ENCODE data around the gene C16orf78.

Gene C16orf78

GRCh38 chr16:49348408-49349176, 25.0 kb upstream of the C16orf78 start:
- DNase-seq (ENCODE audit: low read depth): no peak

GRCh38 chr16:49349446-49350168, 24.0 kb upstream of the C16orf78 start:
- no peak for DNase-seq (ENCODE audit: low read depth)
- H3K4me3 ChIP-seq (replicated peaks; ENCODE audit: low read depth, low read length): no peak overlapping the region
- TF ChIP-seq CTCF (IDR thresholded peaks at IDR 0.05; ENCODE audit: low read length, missing control alignments): no peak

More at GRCh38 chr16:49348408-49349176, 25.0 kb upstream of the C16orf78 start:
- H3K4me3 ChIP-seq (replicated peaks; ENCODE audit: low read depth, low read length): no peak overlapping the region
- TF ChIP-seq CTCF (IDR thresholded peaks at IDR 0.05; ENCODE audit: low read length, missing control alignments): no peak

GRCh38 chr16:49350265-49351095, 23.1 kb upstream of the C16orf78 start:
- H3K4me3 ChIP-seq (replicated peaks; ENCODE audit: low read depth, low read length): no peak overlapping the region
- peak; percentile 53 for DNase-seq (ENCODE audit: low read depth)
- TF ChIP-seq CTCF (IDR thresholded peaks at IDR 0.05; ENCODE audit: low read length, missing control alignments): peak; percentile 90

- no peak for TF ChIP-seq CTCF (IDR thresholded peaks at IDR 0.05; ENCODE audit: low read length, missing control alignments)
Measured at GRCh38 chr16:49351096-49351487, 22.5 kb upstream of the C16orf78 start.

GRCh38 chr16:49352892-49353291, 20.7 kb upstream of the C16orf78 start:
- no peak for DNase-seq (ENCODE audit: low read depth)
- peak; percentile 26 for TF ChIP-seq CTCF (IDR thresholded peaks at IDR 0.05; ENCODE audit: low read length, missing control alignments)
- no peak overlapping the region for H3K4me3 ChIP-seq (replicated peaks; ENCODE audit: low read depth, low read length)

More at GRCh38 chr16:49351096-49351487, 22.5 kb upstream of the C16orf78 start:
- no peak for DNase-seq (ENCODE audit: low read depth)
- no peak overlapping the region for H3K4me3 ChIP-seq (replicated peaks; ENCODE audit: low read depth, low read length)

- H3K4me3 ChIP-seq (replicated peaks; ENCODE audit: low read depth, low read length): no peak overlapping the region
- DNase-seq (ENCODE audit: low read depth): no peak
- no peak for TF ChIP-seq CTCF (IDR thresholded peaks at IDR 0.05; ENCODE audit: low read length, missing control alignments)
Measured at GRCh38 chr16:49353680-49354079, 19.9 kb upstream of the C16orf78 start.
